A549 (cell line): ENCODE results near the gene RTKN2.

ENCODE experiments used
- CTCF ChIP-seq: fragments of >200 bp; sonication (Bioruptor Twin); formaldehyde crosslinking; IDR thresholded peaks from 3 replicates; pipeline ENCODE4 v1.5.1; 2016
- FOSB ChIP-seq: fragments of 250-450 bp; sonication (Bioruptor Pico); IDR thresholded peaks from 2 replicates; pipeline ENCODE4 v1.5.0; 2020; ENCODE audit warnings: mild to moderate bottlenecking, moderate library complexity
- JUN ChIP-seq, 2 experiments: fragments of >200 bp; sonication (Bioruptor Twin); formaldehyde crosslinking; IDR thresholded peaks; 2 replicates in 1 of 2; 3 replicates in 1 of 2; pipeline ENCODE4 v1.6.1; 2016 to 2017
- MAX ChIP-seq: IDR thresholded peaks from 2 replicates; pipeline ENCODE4 v1.6.1; 2012
- MYC ChIP-seq: IDR thresholded peaks from 2 replicates; pipeline ENCODE4 v1.6.1; 2012; ENCODE audit warnings: mild to moderate bottlenecking, inconsistent platforms, low read length, improper control_type of control experiment, borderline replicate concordance
- POLR2A ChIP-seq: IDR thresholded peaks from 2 replicates; pipeline ENCODE4 v1.6.1; 2012; ENCODE audit warnings: mild to moderate bottlenecking, low read length
- RCOR1 ChIP-seq: fragments of 150-350 bp; IDR thresholded peaks from 2 replicates; pipeline ENCODE4 v1.6.1; 2014; ENCODE audit warnings: antibody characterized with exemption, low read length, low read depth
- REST ChIP-seq: fragments of 200-600 bp; sonication (generic); IDR thresholded peaks from 2 replicates; pipeline ENCODE4 v1.6.1; 2016; ENCODE audit warnings: antibody characterized with exemption, mild to moderate bottlenecking, moderate library complexity
- SREBF2 ChIP-seq: fragments of 450-650 bp; IDR thresholded peaks from 2 replicates; pipeline ENCODE4 v1.6.1; 2014; ENCODE audit warnings: mild to moderate bottlenecking, moderate library complexity
- USF2 ChIP-seq: fragments of 450-650 bp; IDR thresholded peaks from 2 replicates; pipeline ENCODE4 v1.6.1; 2014; ENCODE audit warnings: antibody characterized with exemption

- TF ChIP-seq MYC (no peak), CTCF (no peak), SREBF2 (no peak), JUN (IDR thresholded peaks at IDR 0.05) (no peak), FOSB (no peak), POLR2A (no peak), MAX (no peak), REST (no peak), RCOR1 (no peak), USF2 (no peak)
These were observed 39.5 kb upstream of the RTKN2 start for GRCh38 chr10:62308101-62308500.
